ENCODE measurements around the gene ARHGAP6.
A peak's percentile ranks its signal among the peaks of the same experiment; 100 is the strongest.

The ARHGAP6 gene

GRCh38 chrX:11341274-11342201 is 324.2 kb downstream of the ARHGAP6 start:
- TF ChIP-seq POLR2A (IDR thresholded peaks at IDR 0.05; ENCODE audit: extremely low read depth, insufficient read length) (no peak), MYC (IDR thresholded peaks at IDR 0.05; ENCODE audit: low read depth, low read length) (peak; percentile 42; the same call in 1 of the 2 replicates)
- TF ChIP-seq, protein P1, sequence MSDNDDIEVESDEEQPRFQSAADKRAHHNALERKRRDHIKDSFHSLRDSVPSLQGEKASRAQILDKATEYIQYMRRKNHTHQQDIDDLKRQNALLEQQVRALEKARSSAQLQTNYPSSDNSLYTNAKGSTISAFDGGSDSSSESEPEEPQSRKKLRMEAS (IDR thresholded peaks at IDR 0.05; ENCODE audit: low read depth, low read length), result no peak; the same call in 1 of the 2 replicates
- TF ChIP-seq, protein P2, sequence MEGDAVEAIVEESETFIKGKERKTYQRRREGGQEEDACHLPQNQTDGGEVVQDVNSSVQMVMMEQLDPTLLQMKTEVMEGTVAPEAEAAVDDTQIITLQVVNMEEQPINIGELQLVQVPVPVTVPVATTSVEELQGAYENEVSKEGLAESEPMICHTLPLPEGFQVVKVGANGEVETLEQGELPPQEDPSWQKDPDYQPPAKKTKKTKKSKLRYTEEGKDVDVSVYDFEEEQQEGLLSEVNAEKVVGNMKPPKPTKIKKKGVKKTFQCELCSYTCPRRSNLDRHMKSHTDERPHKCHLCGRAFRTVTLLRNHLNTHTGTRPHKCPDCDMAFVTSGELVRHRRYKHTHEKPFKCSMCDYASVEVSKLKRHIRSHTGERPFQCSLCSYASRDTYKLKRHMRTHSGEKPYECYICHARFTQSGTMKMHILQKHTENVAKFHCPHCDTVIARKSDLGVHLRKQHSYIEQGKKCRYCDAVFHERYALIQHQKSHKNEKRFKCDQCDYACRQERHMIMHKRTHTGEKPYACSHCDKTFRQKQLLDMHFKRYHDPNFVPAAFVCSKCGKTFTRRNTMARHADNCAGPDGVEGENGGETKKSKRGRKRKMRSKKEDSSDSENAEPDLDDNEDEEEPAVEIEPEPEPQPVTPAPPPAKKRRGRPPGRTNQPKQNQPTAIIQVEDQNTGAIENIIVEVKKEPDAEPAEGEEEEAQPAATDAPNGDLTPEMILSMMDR (IDR thresholded peaks at IDR 0.05; ENCODE audit: low read depth, low read length), result no peak
- DNase-seq (ENCODE audit: low read depth), result peak; percentile 81
- no peak overlapping the region for H3K4me3 ChIP-seq (ENCODE audit: low read depth, low read length)

- no peak overlapping the region for H3K4me3 ChIP-seq (ENCODE audit: low read depth, low read length)
- DNase-seq (ENCODE audit: low read depth), result no peak
- TF ChIP-seq, protein P2 (IDR thresholded peaks at IDR 0.05; ENCODE audit: low read depth, low read length), result no peak
- TF ChIP-seq POLR2A (IDR thresholded peaks at IDR 0.05; ENCODE audit: extremely low read depth, insufficient read length) (no peak), MYC (IDR thresholded peaks at IDR 0.05; ENCODE audit: low read depth, low read length) (no peak)
- TF ChIP-seq, protein P1 (IDR thresholded peaks at IDR 0.05; ENCODE audit: low read depth, low read length), result no peak
These were observed 328.3 kb downstream of the ARHGAP6 start for GRCh38 chrX:11337292-11338009.

DNA sequence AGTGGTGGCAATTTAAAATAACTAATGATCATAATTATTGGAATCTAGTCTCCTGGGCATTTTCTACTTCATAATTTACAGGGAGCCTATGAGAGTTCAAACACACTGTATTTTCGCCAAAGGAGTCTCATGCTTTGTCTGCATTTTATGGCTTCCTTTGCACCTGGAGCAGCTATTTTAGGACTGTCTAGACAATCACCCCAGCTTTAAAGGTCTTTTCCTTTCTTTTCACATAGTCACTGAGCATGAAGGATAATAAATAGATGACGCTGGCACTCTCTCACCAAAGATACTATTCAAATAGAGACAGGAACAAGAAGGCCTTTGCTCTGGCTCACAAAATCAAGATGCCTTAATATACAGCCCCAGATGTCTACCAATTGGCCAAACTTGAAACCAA is 329.5 kb downstream of the ARHGAP6 start:
- DNase-seq (ENCODE audit: low read depth), result no peak
- no peak overlapping the region for H3K4me3 ChIP-seq (ENCODE audit: low read depth, low read length)
- TF ChIP-seq POLR2A (IDR thresholded peaks at IDR 0.05; ENCODE audit: extremely low read depth, insufficient read length), result no peak
- TF ChIP-seq, protein P2 (IDR thresholded peaks at IDR 0.05; ENCODE audit: low read depth, low read length), result no peak
- TF ChIP-seq, protein P1 (IDR thresholded peaks at IDR 0.05; ENCODE audit: low read depth, low read length), result no peak
- TF ChIP-seq MYC (IDR thresholded peaks at IDR 0.05; ENCODE audit: low read depth, low read length), result no peak

DNA sequence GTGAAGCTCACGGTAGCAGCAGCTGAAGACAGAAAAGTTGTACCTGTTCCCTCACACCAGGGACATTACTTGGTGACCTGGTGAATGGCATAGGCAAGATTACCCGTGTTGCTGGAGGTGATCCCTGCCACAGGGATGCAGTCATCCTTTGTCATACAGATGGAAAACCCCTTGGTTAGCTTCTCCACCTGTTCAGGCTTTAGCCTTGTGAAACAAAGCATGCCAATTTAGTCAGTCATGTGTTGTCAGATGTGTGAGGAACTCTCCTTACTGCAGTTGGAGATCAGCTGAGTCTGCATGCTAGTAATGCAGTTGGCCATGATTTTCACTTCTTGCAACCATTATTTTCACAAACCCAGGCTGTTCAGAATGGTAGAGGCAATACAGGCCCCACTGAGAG is 331.6 kb downstream of the ARHGAP6 start:
- TF ChIP-seq, protein P1 (IDR thresholded peaks at IDR 0.05; ENCODE audit: low read depth, low read length), result no peak
- TF ChIP-seq, protein P2 (IDR thresholded peaks at IDR 0.05; ENCODE audit: low read depth, low read length), result no peak
- no peak for TF ChIP-seq POLR2A (IDR thresholded peaks at IDR 0.05; ENCODE audit: extremely low read depth, insufficient read length)
- TF ChIP-seq MYC (IDR thresholded peaks at IDR 0.05; ENCODE audit: low read depth, low read length), result no peak
- H3K4me3 ChIP-seq (ENCODE audit: low read depth, low read length), result no peak overlapping the region
- no peak for DNase-seq (ENCODE audit: low read depth)

- H3K4me3 ChIP-seq (ENCODE audit: low read depth, low read length), result no peak overlapping the region
- no peak for DNase-seq (ENCODE audit: low read depth)
- TF ChIP-seq, protein P2 (IDR thresholded peaks at IDR 0.05; ENCODE audit: low read depth, low read length), result no peak
- TF ChIP-seq, protein P1 (IDR thresholded peaks at IDR 0.05; ENCODE audit: low read depth, low read length), result no peak
- TF ChIP-seq POLR2A (IDR thresholded peaks at IDR 0.05; ENCODE audit: extremely low read depth, insufficient read length) (no peak), MYC (IDR thresholded peaks at IDR 0.05; ENCODE audit: low read depth, low read length) (no peak)
These were observed 333.9 kb downstream of the ARHGAP6 start for GRCh38 chrX:11331788-11332187.
